ENCODE measurements around the gene TIGD6. TPM values are rescaled to one million over a fixed set of nuclear protein-coding genes. Genes with fewer than 3 reads are reported as not detected.

The TIGD6 gene
- total and polyA plus RNA-seq, 9 of the 15 experiments (the other 6 are each of a cell fraction or from before 2014, with no cell fraction given), result 1.8 to 6.3 (median 3.9) TPM

GRCh38 chr5:150000256-150000989, at the start of gene TIGD6, which contains the start of gene HMGXB3 (continued):
- TF ChIP-seq, protein P1, sequence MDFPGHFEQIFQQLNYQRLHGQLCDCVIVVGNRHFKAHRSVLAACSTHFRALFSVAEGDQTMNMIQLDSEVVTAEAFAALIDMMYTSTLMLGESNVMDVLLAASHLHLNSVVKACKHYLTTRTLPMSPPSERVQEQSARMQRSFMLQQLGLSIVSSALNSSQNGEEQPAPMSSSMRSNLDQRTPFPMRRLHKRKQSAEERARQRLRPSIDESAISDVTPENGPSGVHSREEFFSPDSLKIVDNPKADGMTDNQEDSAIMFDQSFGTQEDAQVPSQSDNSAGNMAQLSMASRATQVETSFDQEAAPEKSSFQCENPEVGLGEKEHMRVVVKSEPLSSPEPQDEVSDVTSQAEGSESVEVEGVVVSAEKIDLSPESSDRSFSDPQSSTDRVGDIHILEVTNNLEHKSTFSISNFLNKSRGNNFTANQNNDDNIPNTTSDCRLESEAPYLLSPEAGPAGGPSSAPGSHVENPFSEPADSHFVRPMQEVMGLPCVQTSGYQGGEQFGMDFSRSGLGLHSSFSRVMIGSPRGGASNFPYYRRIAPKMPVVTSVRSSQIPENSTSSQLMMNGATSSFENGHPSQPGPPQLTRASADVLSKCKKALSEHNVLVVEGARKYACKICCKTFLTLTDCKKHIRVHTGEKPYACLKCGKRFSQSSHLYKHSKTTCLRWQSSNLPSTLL (IDR thresholded peaks at IDR 0.05), result no peak
- TF ChIP-seq E2F6 (IDR thresholded peaks at IDR 0.05; ENCODE audit: borderline replicate concordance in 1 of 2, extremely low read depth in 1 of 2, insufficient read depth in 1 of 2, insufficient read length in 1 of 2, low read depth in 1 of 2, low read length in 1 of 2, poor library complexity in 1 of 2, severe bottlenecking in 1 of 2) (peak; percentile 28 to 76), ATF1 (CRISPR knock-in tag; IDR thresholded peaks at IDR 0.05) (peak; percentile 83), ATF1 (tag; IDR thresholded peaks at IDR 0.05) (peak; percentile 95), MTA1 (IDR thresholded peaks at IDR 0.05; ENCODE audit: borderline replicate concordance) (peak; percentile 92), LEF1 (IDR thresholded peaks at IDR 0.05) (peak; percentile 26; the same call in 1 of the 2 replicates), ZNF77 (CRISPR knock-in tag; IDR thresholded peaks at IDR 0.05) (0 out of 2 replicates have a peak, but pooled peaks have one; percentile 16), HEY1 (CRISPR knock-in tag; IDR thresholded peaks at IDR 0.05; ENCODE audit: borderline replicate concordance) (no peak), ZNF561 (CRISPR knock-in tag; conservative IDR thresholded peaks at IDR 0.05) (no peak), U2AF1 (optimal IDR thresholded peaks at IDR 0.05; ENCODE audit: low read depth, low read length) (no peak), PRMT5 (CRISPR knock-in tag; IDR thresholded peaks at IDR 0.05) (peak; percentile 12; the same call in 1 of the 2 replicates), SAFB2 (IDR thresholded peaks at IDR 0.05; ENCODE audit: borderline replicate concordance, low read depth, low read length, severe bottlenecking) (no peak), BCLAF1 (IDR thresholded peaks at IDR 0.05; ENCODE audit: borderline replicate concordance in 1 of 2, control insufficient read depth in 1 of 2, low read depth in 2 of 2, low read length in 1 of 2) (peak in 1 of 2 experiments; percentile 92; a peak in 2 of 4 replicates), CBFA2T2 (conservative IDR thresholded peaks at IDR 0.05) (peak; percentile 29), PHF21A (IDR thresholded peaks at IDR 0.05; ENCODE audit: borderline replicate concordance, low read depth) (no peak; the same call in 1 of the 2 replicates), RUNX1 (IDR thresholded peaks at IDR 0.05; ENCODE audit: low read depth) (peak; percentile 17), CREM (IDR thresholded peaks at IDR 0.05; ENCODE audit: low read depth) (peak; percentile 98), FOXK2 (conservative IDR thresholded peaks at IDR 0.05 in 1 of 2, IDR thresholded peaks at IDR 0.05 in 1 of 2; ENCODE audit: low read depth in 2 of 2) (peak; percentile 90), VEZF1 (CRISPR knock-in tag; IDR thresholded peaks at IDR 0.05) (peak; percentile 59), ZNF551 (CRISPR knock-in tag; IDR thresholded peaks at IDR 0.05) (no peak), ZNF384 (IDR thresholded peaks at IDR 0.05; ENCODE audit: low read depth, low read length) (0 out of 2 replicates have a peak, but pooled peaks have one; percentile 30)
